ENCODE results near the gene UQCC3.

- TF ChIP-seq CTCF (IDR thresholded peaks at IDR 0.05), result no peak
- no peak for TF ChIP-seq POLR2A (IDR thresholded peaks at IDR 0.05)
- no peak for TF ChIP-seq EP300 (IDR thresholded peaks at IDR 0.05)
These were observed 33.9 kb downstream of the UQCC3 start for GRCh38 chr11:62705413-62705812.

Data from sigmoid colon (tissue), 4 donors.